ENCODE measurements around the gene RPL35A.
A peak's percentile ranks its signal among the peaks of the same experiment; 100 is the strongest.
"Not testable (repeated sequence)": the region's sequence is repeated elsewhere in the genome, so short reads cannot be mapped to it uniquely, and the experiment has no call there.

Gene RPL35A

DNA sequence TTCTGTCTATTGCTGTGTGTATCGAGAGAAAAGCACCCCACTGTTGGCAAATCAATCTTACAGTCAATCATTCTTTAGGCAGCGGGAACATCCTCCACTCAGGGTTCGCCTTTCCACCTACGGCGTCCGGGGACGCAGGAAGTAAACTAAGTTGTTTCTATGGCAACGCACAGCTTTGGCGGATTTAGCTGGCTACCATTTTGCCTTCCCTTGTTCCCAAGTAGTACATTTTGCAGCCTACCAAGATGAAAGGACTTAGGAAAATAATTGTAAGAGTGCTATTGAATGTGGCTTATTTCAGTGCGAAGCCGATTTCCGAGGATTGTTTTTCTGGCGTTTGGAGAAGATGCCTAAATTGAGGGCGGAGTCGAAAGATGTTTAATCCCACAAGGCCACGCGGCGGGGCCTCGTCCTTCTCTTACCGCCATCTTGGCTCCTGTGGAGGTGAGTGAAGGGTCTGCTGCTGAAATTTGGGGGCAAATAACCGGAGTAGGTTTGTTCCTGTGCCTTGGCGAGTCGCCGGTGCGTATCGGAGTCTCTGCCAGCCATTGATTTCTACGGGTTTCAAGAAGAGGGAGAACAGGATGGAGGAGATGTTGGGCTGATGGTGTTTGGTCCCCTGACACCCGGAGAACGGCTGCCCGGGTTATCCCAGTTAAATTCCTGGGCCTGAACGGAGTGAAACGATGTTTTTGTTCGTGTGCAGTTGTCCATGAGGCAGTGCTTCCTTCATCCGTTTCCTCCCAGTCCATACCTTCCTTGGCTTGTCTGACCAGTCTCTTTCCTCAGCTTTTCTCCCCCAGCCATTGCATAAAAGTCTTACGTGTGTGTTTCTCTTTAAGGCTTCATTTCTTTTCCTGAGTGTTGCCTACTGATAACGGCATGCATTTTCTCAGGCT lies at the start of gene RPL35A:
Gene RPL35A (plus strand): TSS at position 413 of the 899 bp plus-strand sequence. CDS start 778 bp downstream, outside the sequence.
- H3K4me3 ChIP-seq (ENCODE audit: low read length): peak within 1 kb of the TSS; percentile 96
- no peak for TF ChIP-seq ZNF274 (IDR thresholded peaks at IDR 0.05; ENCODE audit: low read depth, low read length)

DNA sequence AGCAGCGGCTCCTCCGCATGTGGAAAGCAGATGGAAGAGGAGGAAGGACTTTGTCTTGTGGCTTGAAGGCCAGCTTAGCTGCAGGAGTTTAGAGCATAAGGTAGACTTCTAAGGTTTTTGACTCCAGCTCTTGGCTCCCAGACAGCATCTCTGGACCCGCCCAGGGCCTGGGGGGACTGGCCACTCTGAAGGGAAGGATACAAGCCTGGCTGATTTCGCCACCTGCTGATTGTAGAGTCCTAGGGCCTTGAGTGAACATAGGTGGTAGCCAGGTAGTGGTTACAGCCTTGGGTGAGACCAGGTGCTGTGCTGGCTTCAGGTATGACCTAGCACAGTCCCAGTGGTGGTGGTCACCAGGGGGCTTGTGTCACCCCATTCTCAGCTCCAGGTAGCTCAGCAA lies 48.4 kb upstream of the RPL35A start:
- TF ChIP-seq ZNF274 (IDR thresholded peaks at IDR 0.05; ENCODE audit: low read depth, low read length): no peak

DNA sequence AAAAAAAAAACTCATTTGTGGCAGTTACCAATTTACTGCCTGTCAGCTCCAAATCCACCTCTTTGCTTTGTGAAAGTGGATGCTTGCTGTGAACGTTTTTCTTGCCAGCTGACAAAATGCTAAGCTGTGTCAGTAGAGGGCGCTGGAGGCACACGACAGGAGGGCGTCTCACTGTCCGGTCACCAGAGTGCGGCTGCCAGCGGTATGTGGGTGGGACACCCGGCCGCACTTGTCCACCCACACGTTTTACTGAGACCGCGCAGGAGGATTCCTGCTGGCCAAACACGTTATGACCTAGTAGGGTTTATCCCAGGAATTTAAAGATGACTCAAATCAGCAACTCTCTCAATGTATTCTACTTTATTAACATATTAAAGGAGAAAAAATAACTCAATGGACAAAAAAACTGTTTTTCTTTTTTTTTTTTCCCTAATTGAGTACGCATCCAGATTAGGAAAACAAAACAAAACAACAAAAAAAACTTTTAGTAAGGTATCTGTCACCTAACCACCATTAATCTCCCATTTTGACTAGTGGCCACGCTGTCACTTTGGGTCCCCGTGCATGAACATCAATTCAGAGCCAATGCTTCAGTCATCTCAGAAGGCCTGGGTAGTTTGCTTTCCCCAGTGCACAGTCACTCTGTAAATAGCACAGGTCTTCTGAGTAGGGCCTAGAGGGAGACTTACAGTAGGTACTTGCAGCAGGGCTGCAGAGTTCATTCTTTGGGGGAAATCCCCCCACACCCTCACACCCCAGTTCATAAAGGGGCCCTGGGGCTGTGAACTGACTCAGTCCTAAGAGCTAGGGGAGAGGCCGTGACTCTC lies 43.8 kb upstream of the RPL35A start:
- no peak overlapping the region for H3K4me3 ChIP-seq (ENCODE audit: low read length)
- TF ChIP-seq ZNF274 (IDR thresholded peaks at IDR 0.05; ENCODE audit: low read depth, low read length): no peak

More for the DNA sequence above, 48.4 kb upstream of the RPL35A start:
- no peak overlapping the region for H3K4me3 ChIP-seq (ENCODE audit: low read length)

DNA sequence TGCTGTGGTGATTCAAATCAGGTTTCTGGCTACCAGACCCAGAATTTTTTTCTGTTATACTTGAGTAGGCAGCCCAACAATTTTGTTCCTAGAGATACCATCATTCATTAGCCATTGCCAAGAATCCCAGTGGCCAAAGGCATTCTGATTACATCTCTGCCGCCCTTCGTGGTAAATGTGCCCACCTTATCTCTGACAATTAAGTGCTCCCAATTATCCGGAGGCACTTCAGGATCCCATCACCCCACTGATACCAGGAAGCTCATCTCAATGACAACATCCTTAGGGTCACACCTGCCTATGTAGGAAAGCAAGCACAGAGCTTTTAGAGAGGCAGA lies 43.2 kb upstream of the RPL35A start:
- TF ChIP-seq ZNF274 (IDR thresholded peaks at IDR 0.05; ENCODE audit: low read depth, low read length): no peak
- no peak overlapping the region for H3K4me3 ChIP-seq (ENCODE audit: low read length)

DNA sequence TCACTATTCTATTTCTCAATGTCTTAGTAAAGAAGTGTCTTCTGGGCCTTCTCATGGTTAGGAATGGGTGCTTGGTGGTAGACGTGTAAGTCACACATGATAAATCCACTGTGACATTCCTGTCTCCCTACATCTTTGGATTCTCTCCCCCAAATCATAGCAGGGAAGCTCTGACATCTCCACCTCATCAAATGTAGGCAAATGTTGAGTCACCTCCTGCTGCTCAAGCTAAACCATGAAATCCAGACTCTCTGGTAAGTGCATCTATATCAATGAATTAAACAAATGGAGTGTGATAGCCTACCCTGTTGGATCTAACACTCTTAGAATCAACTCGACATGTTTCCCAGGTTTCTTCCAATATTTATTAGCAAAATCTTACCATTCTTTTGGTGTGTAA lies 42.8 kb upstream of the RPL35A start:
- TF ChIP-seq ZNF274 (IDR thresholded peaks at IDR 0.05; ENCODE audit: low read depth, low read length): no peak
- H3K4me3 ChIP-seq (ENCODE audit: low read length): no peak overlapping the region

DNA sequence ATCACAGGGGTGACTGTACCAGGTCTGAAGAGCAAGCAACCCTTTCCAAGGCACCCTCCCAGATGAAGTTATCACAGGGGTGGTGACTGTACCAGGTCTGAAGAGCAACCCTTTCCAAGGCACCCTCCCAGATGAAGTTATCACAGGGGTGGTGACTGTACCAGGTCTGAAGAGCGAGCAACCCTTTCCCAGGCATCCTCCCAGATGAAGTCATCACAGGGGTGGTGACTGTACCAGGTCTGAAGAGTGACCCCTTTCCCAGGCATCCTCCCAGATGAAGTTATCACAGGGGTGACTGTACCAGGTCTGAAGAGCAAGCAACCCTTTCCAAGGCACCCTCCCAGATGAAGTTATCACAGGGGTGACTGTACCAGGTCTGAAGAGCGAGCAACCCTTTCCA lies 41.4 kb upstream of the RPL35A start:
- not testable (repeated sequence) for H3K4me3 ChIP-seq (ENCODE audit: low read length)

DNA sequence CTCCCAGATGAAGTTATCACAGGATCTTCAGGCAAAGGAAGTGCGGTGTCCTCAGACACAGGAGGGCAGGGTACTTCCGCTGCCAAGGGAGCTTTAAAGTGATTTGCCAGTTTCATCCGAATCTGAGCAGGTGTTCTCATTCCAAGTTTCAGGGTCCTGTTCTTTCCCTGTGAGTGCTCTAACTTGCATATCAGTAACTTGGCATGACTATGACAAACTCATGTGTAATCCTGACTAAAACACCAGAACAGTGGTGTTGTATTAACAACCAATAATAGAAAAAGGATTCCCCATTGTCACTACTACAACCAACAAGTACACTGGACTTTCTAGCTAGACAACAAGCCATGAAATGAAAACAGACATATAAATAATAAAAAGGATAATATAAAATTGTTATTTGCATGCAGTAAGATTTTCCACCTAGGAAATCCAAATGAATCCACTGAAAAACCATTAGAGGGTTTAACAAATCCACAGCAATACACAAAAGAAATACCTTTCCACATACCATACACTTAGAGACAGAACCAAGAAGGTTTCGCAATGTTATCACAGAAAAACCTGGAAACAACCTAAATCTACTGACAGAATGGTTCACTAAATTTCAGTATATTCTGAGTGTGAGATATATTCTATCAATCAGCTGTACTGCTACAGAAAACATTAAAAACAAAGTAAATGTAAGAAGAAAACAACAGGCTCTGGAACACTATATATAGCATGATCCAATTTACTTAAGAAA lies 40.9 kb upstream of the RPL35A start:
- H3K4me3 ChIP-seq (ENCODE audit: low read length): no peak overlapping the region
- TF ChIP-seq ZNF274 (IDR thresholded peaks at IDR 0.05; ENCODE audit: low read depth, low read length): no peak

DNA sequence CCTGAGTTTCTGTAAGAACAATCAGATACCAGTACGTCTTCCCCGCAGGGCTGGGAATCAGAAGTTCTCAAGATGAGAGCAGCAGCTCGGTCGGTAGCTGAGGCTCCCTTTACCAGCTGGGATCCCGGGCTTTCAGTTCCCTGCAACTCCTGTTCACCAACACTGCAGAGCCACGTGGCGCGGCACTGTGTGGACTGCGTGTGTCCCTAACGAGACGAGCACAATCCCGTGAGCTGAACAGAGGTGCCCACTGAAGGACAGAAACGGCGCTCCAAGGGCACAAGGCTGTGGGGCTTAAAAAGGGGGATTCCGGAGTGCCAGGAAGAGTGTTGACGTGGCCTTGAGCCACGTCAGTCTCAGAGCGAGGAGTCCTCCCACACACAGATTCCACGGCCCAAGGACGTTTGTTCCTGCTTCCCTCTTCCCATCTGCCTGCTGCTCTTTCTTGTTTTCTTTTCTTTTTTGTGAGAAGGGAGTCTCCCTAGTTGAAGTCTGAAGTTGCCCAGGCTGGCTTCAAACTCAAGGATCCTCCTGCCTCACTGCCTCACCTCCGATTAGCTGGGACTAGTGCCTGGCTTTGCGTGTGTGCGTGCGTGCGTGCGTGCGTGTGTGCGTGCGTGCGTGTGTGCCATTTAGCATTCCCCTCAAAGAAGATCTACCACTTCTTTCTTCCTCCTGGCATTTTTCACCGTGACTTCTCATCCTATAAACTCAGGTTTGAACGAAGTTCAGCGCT lies 37.1 kb upstream of the RPL35A start:
- TF ChIP-seq ZNF274 (IDR thresholded peaks at IDR 0.05; ENCODE audit: low read depth, low read length): no peak
- no peak overlapping the region for H3K4me3 ChIP-seq (ENCODE audit: low read length)

DNA sequence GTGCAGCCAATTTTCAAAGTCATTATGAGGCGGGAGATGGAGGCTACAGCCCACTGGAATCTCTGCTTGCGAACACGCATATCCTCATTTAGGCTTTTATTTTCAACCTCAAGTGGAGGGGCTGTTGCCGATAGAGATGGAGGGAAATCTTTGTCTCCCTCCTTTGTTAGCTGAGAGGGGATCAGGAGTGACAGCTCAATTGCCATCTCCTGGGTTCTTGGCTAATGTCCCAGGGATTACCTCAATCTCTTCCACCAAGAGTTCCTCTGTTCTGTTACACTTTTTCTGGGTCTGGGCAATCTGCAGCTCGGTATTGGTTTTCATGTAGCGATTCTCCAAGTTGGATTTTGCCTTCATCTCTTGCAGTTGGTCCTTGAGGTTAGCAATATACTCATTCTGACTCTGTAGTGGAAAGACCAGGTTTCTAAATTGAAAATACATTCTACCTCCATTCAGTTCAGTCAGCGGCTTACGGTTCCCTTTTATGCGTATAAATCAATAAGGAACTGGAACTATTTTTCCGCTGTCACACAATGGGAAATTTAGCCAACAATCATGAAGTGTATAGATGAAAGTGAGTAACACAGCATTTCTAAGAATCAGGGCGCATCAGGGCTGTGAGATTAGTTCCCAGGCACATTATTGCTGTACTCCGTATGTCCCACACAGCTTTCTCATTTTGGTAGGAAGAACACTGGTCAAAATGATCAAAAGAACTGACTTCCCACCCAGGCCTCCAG lies 36.2 kb upstream of the RPL35A start:
- H3K4me3 ChIP-seq (ENCODE audit: low read length): no peak overlapping the region

DNA sequence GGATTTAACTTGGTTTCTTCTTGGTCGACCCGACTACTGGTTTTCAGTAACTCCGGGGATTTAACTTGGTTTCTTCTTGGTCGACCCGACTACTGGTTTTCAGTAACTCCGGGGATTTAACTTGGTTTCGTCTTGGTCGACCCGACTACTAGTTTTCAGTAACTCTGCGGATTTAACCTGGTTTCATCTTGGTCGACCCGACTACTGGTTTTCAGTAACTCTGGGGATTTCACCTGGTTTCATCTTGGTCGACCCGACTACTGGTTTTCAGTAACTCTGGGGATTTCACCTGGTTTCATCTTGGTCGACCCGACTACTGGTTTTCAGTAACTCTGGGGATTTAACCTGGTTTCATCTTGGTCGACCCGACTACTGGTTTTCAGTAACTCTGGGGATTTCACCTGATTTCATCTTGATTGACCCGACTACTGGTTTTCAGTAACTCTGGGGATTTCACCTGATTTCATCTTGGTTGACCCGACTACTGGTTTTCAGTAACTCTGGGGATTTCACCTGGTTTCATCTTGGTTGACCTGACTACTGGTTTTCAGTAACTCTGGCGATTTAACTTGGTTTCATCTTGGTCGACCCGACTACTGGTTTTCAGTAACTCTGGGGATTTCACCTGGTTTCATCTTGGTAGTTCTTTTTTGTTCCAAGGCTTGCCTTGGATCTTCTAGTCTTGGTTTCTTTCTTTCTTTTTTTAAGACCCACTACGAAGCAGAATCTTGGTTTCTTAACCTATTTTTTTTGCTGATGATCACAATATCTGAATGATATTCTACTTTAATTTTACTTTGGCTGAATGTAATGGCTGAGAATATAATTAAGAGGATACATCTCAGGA lies 28.3 kb upstream of the RPL35A start:
- not testable (repeated sequence) for H3K4me3 ChIP-seq (ENCODE audit: low read length)

More for the DNA sequence above, 36.2 kb upstream of the RPL35A start:
- TF ChIP-seq ZNF274 (IDR thresholded peaks at IDR 0.05; ENCODE audit: low read depth, low read length): no peak

DNA sequence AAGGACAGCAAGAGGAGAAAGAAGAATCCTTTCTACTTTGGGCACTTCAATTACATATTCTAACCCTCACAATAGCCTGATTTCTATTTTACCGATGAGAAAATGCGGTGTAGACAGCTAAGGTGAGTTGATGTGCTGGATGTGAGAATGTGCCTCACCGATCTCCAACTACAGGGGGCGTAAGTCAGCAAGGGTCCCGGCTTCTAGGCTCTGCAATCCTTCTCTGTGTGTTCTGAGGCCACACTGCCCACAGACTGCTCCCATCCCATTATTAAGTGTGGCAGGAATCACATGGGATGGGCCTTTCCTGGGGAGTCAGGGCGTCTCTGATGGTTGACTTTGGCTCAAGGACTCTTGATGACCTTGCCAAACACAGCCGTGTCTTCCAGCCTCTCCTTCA lies 23.6 kb upstream of the RPL35A start:
- TF ChIP-seq ZNF274 (IDR thresholded peaks at IDR 0.05; ENCODE audit: low read depth, low read length): no peak
- no peak overlapping the region for H3K4me3 ChIP-seq (ENCODE audit: low read length)

DNA sequence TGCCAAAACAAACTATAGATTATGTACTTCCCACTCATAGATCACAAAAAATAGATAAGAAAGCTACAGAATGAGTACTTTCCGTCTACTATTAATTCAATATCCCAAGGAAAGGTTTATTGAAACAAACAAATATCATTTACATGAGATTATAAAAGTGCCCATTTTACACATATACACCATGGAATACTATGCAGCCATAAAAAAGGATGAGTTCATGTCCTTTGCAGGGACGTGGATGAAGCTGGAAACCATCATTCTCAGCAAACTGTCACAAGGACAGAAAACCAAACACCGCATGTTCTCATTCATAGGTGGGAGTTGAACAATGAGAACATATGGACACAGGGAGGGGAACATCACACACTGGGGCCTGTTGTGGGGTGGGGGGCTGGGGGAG lies 22.4 kb upstream of the RPL35A start:
- H3K4me3 ChIP-seq (ENCODE audit: low read length): not testable (repeated sequence)

Data from GM08714 (cell line).